GM21526 (cell line): ENCODE measurements around the gene TMEM9.

Experiments used
- ATAC-seq: cut with Tn5 transposase; IDR thresholded peaks from one replicate; pipeline ENCODE4 v1.9.1; 2021; ENCODE audit warnings: moderate library complexity; ENCODE audit not compliant: unreplicated experiment, low FRiP score

TMEM9 gene

DNA sequence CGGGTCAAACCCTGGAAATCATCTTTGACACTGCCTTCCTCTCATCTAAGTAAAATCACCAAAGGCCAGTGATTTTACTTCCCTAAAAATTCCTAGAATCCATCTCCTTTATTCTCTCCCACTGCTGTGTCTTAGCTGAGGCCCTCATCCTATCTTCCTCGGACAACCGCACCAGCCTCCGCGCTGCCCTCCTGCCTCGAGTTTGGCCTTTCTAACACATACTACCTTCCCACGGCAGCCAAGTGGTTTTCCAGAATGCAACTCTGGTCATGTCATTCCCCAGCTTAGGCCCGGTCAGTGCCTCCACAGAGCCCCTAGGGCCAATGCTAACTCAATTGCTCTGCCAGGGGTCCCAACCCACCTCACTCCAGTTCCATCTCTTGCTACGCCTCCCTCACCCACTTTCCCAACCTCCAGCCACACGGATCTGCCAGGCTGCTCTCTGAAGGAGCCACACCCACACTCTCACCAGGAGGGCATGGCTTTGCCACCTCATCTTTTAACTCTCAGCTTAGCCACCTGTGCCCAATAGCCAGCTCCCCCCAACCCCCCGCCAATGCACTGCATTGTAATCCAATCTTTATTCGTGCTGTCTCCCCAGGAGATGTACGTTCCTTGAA, 6.8 kb downstream of the TMEM9 start:
- no peak for ATAC-seq

GRCh38 chr1:201146626-201147390, 7.5 kb downstream of the TMEM9 start:
- no peak for ATAC-seq

- ATAC-seq, result no peak
Observed at GRCh38 chr1:201145816-201146215, 8.5 kb downstream of the TMEM9 start.

GRCh38 chr1:201145132-201145531, 9.1 kb downstream of the TMEM9 start:
- ATAC-seq, result no peak

DNA sequence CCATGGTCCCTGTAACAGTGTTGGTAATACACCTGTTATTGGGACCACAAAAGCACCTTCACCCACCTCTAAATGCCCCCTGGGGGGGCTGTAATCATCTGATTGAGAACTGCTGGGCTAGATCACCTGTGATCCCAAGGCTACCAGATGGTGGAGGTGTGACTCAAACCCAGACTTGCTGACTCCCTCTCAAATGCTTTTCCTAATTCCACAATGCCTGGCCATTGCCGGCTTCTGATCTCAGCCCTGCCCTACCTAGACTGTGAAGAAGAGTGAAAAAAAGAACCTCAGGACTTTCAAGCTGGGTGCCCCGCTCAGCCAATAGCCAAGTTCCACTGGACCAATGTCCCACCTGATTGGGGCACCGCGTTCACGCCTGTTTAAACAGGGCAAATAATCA, 9.6 kb downstream of the TMEM9 start:
- ATAC-seq, result no peak

- ATAC-seq, result no peak
Observed at GRCh38 chr1:201143726-201144635, 10.3 kb downstream of the TMEM9 start.

GRCh38 chr1:201142849-201143725, 11.2 kb downstream of the TMEM9 start:
- ATAC-seq, result no peak

DNA sequence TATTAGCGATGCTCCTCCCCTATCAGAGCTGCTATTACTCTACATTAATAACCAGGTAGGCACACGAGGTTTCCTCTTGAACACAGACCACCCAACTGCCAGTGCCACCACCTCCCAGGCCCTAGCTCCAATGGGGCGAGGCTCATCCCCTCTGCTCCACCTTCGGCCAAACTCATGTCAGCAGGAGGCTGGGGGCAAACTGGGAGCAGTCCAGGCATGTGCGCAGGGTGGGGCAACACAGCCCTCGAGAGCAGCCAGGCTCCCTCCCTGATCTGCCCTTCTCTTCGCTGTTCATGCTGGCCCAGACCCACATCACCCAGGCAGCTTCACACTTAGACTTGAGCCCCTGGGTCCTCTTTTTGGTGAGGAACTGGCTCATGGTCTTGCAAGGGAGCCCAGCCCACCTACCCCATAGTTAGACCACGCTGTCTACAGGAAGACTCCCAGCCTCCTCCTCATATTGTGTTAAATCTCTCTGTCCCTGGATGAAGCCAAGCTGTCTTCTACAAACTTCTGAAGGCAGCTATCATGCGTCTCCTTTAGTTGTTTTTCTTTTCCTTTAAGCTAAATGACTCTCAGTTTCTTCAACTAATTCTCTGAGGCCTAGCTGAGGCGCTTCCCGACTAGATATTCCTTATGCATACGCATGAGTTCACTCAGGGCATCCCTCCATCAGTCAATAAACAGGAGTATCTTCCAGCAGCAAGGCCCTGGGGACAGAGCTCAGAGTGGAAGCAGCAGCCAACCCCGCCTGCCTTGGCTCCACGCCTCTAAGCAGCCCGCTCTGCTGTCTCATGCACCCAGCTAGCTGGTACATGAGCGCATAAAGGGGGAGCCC, 12.0 kb downstream of the TMEM9 start:
- ATAC-seq, result no peak

DNA sequence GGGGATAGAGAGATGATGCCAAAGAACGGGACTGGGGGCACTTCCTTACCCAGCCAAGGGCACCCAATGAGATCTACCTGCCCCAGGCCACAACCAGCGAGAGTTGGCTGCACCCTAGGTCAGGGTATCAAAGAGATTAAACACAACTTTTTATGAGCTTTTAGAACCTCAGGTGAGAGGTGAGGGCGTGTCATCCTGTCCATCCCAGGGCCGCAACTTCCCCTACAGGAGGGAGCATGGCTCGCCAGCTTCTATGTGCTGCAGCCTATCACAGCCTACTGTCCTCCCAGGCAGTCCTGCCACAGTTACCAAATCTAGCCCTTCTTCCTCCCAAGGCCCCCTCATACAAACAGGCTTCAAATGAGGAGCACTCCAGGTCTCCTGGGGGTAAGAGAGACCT, 12.9 kb downstream of the TMEM9 start:
- no peak for ATAC-seq

DNA sequence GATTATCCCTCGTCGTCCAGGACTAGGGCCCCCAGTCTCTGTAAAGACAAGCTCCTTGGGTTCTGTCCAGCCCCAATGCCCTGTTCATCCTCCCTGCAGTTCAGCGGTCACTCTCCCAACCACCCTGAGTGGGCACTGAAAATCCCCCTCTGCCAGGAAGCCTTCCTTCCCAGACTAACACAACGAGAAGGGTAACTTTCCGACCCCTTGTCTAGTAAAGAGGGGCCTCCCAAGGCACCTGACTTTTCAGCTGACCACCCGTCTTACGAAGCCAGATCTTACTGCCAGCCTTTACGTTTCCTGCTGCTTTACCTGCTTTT, 13.4 kb downstream of the TMEM9 start:
- no peak for ATAC-seq

DNA sequence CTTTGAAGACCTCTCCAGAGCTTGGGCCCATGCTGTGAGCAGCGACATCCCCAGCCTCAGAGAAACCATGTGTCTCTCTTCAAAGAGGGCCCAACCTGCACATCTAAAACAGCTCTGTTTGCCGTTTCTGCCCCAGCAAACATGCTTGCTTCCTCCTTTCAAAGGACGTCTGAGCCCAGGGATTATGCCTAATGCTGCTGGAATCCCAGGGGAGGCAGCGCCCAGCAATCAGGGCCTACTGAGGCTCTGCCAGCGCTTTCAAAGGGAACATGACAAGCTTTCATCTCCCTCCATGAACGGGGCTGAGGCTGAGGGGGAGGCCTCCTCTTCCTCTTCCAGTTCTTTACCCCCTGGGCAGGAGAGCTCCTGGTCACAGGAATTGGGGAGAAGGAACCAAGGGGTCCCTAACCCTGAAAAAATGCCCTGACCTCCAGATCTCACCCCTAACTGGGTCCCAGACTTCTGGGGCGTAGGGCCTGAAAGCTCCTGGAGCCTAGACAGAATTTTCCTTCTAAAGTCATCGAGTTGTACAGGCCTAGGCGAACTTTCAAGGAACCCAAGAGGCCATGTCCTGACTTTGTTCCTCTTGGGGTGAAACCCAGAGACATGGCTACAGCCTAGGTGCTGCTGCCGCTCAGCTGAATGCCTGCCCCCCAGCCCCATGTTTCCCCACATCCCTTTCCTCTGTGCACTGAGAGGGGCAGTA, 13.9 kb downstream of the TMEM9 start:
- ATAC-seq, result no peak

- ATAC-seq, result no peak
Observed at GRCh38 chr1:201139756-201140155, 14.5 kb downstream of the TMEM9 start.

- ATAC-seq, result no peak
Observed at GRCh38 chr1:201139306-201139705, 15.0 kb downstream of the TMEM9 start.

DNA sequence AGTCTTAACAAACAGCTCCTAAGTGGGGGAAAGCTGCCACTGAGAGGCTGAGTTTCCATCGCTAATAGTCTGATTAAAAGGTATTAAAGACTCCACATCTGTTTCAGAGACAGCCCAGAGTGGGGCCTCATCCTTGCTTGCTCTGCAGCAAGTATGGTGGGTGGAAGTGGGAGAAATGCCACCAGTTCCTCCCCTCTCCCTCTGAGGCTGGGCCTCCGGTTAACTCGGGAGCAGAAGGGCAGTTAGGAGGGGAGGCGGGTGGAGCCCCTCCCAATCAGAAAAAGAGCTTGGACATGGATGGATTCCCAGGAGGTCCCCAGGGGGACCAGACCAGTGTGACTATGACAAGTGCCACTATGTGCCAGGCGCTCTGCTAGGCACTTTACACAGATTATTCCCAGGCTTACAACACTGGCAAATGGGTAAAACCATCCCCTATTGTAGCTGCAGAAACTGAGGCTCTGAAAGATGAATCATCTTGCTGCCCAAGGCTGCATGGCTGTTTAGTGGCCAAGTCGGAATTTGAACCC, 15.9 kb downstream of the TMEM9 start:
- no peak for ATAC-seq

- ATAC-seq, result no peak
Observed at GRCh38 chr1:201137579-201138310, 16.5 kb downstream of the TMEM9 start.

DNA sequence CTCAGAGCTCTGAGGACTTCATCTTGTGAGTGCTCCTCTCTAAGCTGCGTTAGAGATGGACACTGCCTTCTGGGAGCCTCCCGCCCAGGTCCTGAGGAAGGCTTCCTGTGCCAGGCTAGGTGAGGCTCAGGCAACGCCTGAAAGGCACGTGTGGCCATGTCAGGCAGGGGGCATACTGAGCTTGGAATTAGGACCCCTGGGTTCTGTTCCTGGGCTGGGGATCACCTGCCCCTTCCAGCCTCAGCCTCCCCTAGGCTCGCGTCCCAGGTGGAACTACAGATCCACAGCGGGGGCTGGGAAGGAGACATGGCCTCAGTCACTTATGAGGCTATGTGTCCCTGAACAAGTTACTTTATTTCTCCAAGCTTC, 17.3 kb downstream of the TMEM9 start:
- no peak for ATAC-seq

GRCh38 chr1:201136355-201137023, 17.8 kb downstream of the TMEM9 start:
- no peak for ATAC-seq

- no peak for ATAC-seq
Observed at GRCh38 chr1:201134405-201134804, 19.9 kb downstream of the TMEM9 start.
